Endothelial cell of umbilical vein (primary cell): Measurements from ENCODE around the gene DIS3L2. TPM values are rescaled to one million over a fixed set of nuclear protein-coding genes. Genes with fewer than 3 reads are reported as not detected.
A peak's percentile ranks its signal among the peaks of the same experiment; 100 is the strongest.

Source experiments
- BruUV-seq: library from RNA; stranded (reverse); fragments of 400-500 nt; replicated peaks from 2 replicates; lab custom pipeline; 2021; lab: Mats Ljungman, UMichigan
- CTCF ChIA-PET: fragments of 300-600, 350-600 bp; sonication (Branson Sonifier 250); formaldehyde crosslinking; loops from one replicate; lab custom pipeline; 2021; ENCODE audit warnings: antibody characterized with exemption, inconsistent platforms; lab: Charles Lee
- POLR2A ChIA-PET: fragments of 300-600, 350-600 bp; sonication (Branson Sonifier 250); formaldehyde crosslinking; loops from one replicate; lab custom pipeline; 2021; ENCODE audit warnings: antibody characterized with exemption, inconsistent platforms; lab: Charles Lee
- DNase-seq: peaks from one replicate; pipeline ENCODE4 v3.0.0-alpha.2; 2011; ENCODE audit warnings: low read depth, low spot score
- FAIRE-seq: peaks from 2 replicates; lab custom pipeline; 2011; peaks lifted over from hg19 to GRCh38; lab: Jason Lieb, UNC
- H2AFZ ChIP-seq: 2 replicates; pipeline ENCODE4 v1.6.0; 2012; ENCODE audit warnings: low read depth, low read length, control low read depth, inconsistent platforms
- H3K27ac ChIP-seq: 2 replicates; pipeline ENCODE4 v1.5.1; 2011; ENCODE audit warnings: low read depth, mild to moderate bottlenecking, control low read depth, low read length, moderate library complexity; ENCODE audit not compliant: insufficient read depth
- H3K27me3 ChIP-seq, 2 experiments: 2 replicates each; pipeline versions ENCODE4 v1.6.0 to v1.6.1; 2011; ENCODE audit warnings: low read length in 2 of 2, mixed read lengths in 1 of 2; ENCODE audit not compliant: control insufficient read depth in 2 of 2, insufficient read depth in 2 of 2
- H3K36me3 ChIP-seq, 2 experiments: 2 replicates in 1 of 2; 3 replicates in 1 of 2; pipeline ENCODE4 v1.5.1; 2011; ENCODE audit warnings: low read length in 2 of 2, mild to moderate bottlenecking in 1 of 2, moderate library complexity in 1 of 2; ENCODE audit not compliant: control insufficient read depth in 2 of 2, insufficient read depth in 2 of 2; ENCODE audit errors: extremely low read depth in 1 of 2
- H3K4me1 ChIP-seq: 3 replicates; pipeline ENCODE4 v1.5.1; 2011; ENCODE audit warnings: mild to moderate bottlenecking, low read length; ENCODE audit not compliant: control insufficient read depth, insufficient read depth; ENCODE audit errors: extremely low read depth
- H3K4me2 ChIP-seq: 2 replicates; pipeline ENCODE4 v1.6.1; 2011; ENCODE audit warnings: low read length, control low read depth, mixed read lengths; ENCODE audit not compliant: insufficient read depth
- H3K4me3 ChIP-seq, 3 experiments: fragments of 200-600 bp in 1 of 3; sonication (generic), shearing (Covaris generic) in 1 of 3; replicated peaks in 1 of 3; 2 replicates each; pipeline ENCODE4 v1.5.1; 2011 to 2016; ENCODE audit warnings: control low read depth in 3 of 3, low read length in 3 of 3, mild to moderate bottlenecking in 2 of 3, inconsistent platforms in 1 of 3, low read depth in 1 of 3, moderate library complexity in 1 of 3; ENCODE audit not compliant: insufficient read depth in 1 of 3
- H3K79me2 ChIP-seq: 2 replicates; pipeline ENCODE4 v1.6.0; 2012; ENCODE audit warnings: low read length, inconsistent platforms; ENCODE audit not compliant: control insufficient read depth, insufficient read depth
- H3K9ac ChIP-seq: replicated peaks from 2 replicates; pipeline ENCODE3; 2011; ENCODE audit warnings: low read length, control low read depth; ENCODE audit not compliant: insufficient read depth; ENCODE audit errors: extremely low read depth
- H3K9me1 ChIP-seq: replicated peaks from 3 replicates; pipeline ENCODE4 v1.6.0; 2011; ENCODE audit warnings: mild to moderate bottlenecking, low read length; ENCODE audit not compliant: control insufficient read depth, insufficient read depth; ENCODE audit errors: extremely low read depth
- H3K9me3 ChIP-seq: replicated peaks from 2 replicates; pipeline ENCODE4 v1.5.1; 2012; ENCODE audit warnings: low read length, inconsistent platforms; ENCODE audit not compliant: control insufficient read depth, insufficient read depth
- H4K20me1 ChIP-seq: replicated peaks from 2 replicates; pipeline ENCODE3; 2011; ENCODE audit warnings: mild to moderate bottlenecking, low read length; ENCODE audit not compliant: control insufficient read depth, insufficient read depth; ENCODE audit errors: extremely low read depth
- EZH2 ChIP-seq: IDR thresholded peaks from 2 replicates; pipeline ENCODE4 v1.6.1; 2012; ENCODE audit warnings: borderline replicate concordance, low read depth, mild to moderate bottlenecking, moderate library complexity, low read length, inconsistent platforms; ENCODE audit not compliant: severe bottlenecking
- FOS ChIP-seq: IDR thresholded peaks from 2 replicates; pipeline ENCODE4 v1.6.1; 2011; ENCODE audit warnings: mild to moderate bottlenecking, low read length, moderate library complexity, borderline replicate concordance; ENCODE audit not compliant: insufficient read depth
- GATA2 ChIP-seq: IDR thresholded peaks from 2 replicates; pipeline ENCODE4 v1.7.0; 2011; ENCODE audit warnings: low read depth, mild to moderate bottlenecking, moderate library complexity, mixed read lengths, low read length; ENCODE audit not compliant: insufficient read length, insufficient read depth
- JUN ChIP-seq: IDR thresholded peaks from 2 replicates; pipeline ENCODE4 v1.6.1; 2011; ENCODE audit warnings: borderline replicate concordance, low read depth; ENCODE audit not compliant: insufficient read length, insufficient read depth
- MYC ChIP-seq: IDR thresholded peaks from one replicate; pipeline ENCODE4 v1.6.1; 2011; ENCODE audit warnings: mild to moderate bottlenecking, low read depth, low read length
- POLR2A ChIP-seq: IDR thresholded peaks from 2 replicates; pipeline ENCODE4 v1.6.1; 2012; ENCODE audit warnings: low read depth, mild to moderate bottlenecking, control low read depth, low read length
- POLR2AphosphoS5 ChIP-seq: IDR thresholded peaks from 2 replicates; pipeline ENCODE4 v1.6.1; 2012; ENCODE audit warnings: low read depth, mild to moderate bottlenecking, control low read depth, low read length, moderate library complexity; ENCODE audit not compliant: insufficient read depth
- dilution Hi-C: fragments of 300-500 bp; cut with MboI; formaldehyde crosslinking; loops from one replicate; pipeline ENCODE4 v1.15.0; 2019; ENCODE audit warnings: low sequenced_read_pairs; ENCODE audit not compliant: extremely low pct_ligation_motif_present
- intact Hi-C: fragments of 100-400 bp; cut with micrococcal nuclease; formaldehyde crosslinking; loops from one replicate; pipeline ENCODE4 v1.10.0; 2022
- polyA plus RNA-seq, 4 experiments: library from polyadenylated mRNA; depleted of rRNA in 3 of 4; stranded (reverse) in 3 of 4; unstranded in 1 of 4; fragments of >200 nt; gene quantifications; 2 replicates each; pipeline versions ENCODE4 v1.2.1 to v1.2.3, GENCODE V29; 2011 to 2012; ENCODE audit warnings: missing spikeins in 1 of 4
- total RNA-seq: library from RNA; stranded (reverse); gene quantifications from 2 replicates; pipeline ENCODE4 v1.2.3, GENCODE V29; 2021
- TF ChIP-seq, protein P1 (sequence below), 2 donors: IDR thresholded peaks; 1 replicate in 1 of 2; 2 replicates in 1 of 2; pipeline ENCODE4 v1.5.1; 2011; ENCODE audit warnings: low read length in 2 of 2, mild to moderate bottlenecking in 2 of 2, moderate library complexity in 2 of 2, control low read depth in 1 of 2, inconsistent platforms in 1 of 2, low read depth in 1 of 2; ENCODE audit not compliant: insufficient read depth in 1 of 2; ENCODE audit errors: extremely low read depth in 1 of 2
- TF ChIP-seq, protein P2 (sequence below): IDR thresholded peaks from 2 replicates; pipeline ENCODE4 v1.6.1; 2011; ENCODE audit not compliant: insufficient read depth, insufficient read length

DIS3L2 gene
- total and polyA plus RNA-seq, 2 donors (not counting 3 experiments of a cell fraction or from before 2014, with no cell fraction given), result 14.6 to 31.2 TPM

DNA sequence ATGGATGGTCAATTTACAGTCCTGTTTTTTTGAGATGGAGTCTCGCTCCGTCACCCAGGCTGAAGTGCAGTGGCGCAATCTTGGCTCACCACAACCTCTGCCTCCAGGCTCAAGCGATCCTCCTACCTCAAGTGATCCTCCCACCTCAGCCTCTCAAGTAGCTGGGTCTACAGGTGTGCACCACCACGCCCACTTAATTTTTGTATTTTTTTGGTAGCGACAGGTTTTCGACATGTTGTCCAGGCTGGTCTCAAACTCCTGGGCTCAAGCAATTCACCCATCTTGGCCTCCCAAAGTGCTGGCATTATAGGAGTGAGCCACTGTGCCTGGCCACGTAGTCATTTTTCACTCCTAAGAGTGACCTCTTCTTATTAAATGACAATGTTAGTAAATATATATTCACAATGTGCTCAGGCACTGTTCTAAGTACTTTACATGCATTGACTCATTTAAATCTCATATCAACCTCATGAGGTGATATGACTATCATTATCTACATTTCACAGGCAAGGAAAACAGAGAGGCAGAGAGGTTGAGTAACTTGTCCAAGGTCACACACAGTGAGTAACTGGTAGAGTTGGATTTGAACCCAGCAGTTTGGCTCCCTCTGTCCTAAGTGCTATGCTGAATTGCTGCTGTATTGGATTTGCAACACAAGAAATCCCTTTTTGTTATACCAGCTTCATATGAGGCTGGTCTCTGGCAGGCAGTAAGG is 5.6 kb upstream of the DIS3L2 start:
- Histone ChIP-seq H3K79me2 (no peaks in the 10 kb centered on the region), H3K4me2 (no peak overlapping the region), H3K9me3 (no peaks in the 10 kb centered on the region), H3K4me1 (peaks cover 2% of the 10 kb centered on the region), H3K27me3 (no peaks in the 10 kb centered on the region), H3K9ac (no peak overlapping the region), H3K27ac (no peak overlapping the region), H2AFZ (no peak overlapping the region), H3K4me3 (no peak overlapping the region), H3K36me3 (no peaks in the 10 kb centered on the region), H3K9me1 (no peaks in the 10 kb centered on the region), H4K20me1 (no peaks in the 10 kb centered on the region)
- DNase-seq (no peak), FAIRE-seq (peak; percentile 38)
- ChIA-PET CTCF (no interaction called here), POLR2A (no interaction called here)
- intact Hi-C loops, result no loop called here
- BruUV-seq, result no TSS peak
- dilution Hi-C loops, result no loop called here
- TF ChIP-seq, protein P1, sequence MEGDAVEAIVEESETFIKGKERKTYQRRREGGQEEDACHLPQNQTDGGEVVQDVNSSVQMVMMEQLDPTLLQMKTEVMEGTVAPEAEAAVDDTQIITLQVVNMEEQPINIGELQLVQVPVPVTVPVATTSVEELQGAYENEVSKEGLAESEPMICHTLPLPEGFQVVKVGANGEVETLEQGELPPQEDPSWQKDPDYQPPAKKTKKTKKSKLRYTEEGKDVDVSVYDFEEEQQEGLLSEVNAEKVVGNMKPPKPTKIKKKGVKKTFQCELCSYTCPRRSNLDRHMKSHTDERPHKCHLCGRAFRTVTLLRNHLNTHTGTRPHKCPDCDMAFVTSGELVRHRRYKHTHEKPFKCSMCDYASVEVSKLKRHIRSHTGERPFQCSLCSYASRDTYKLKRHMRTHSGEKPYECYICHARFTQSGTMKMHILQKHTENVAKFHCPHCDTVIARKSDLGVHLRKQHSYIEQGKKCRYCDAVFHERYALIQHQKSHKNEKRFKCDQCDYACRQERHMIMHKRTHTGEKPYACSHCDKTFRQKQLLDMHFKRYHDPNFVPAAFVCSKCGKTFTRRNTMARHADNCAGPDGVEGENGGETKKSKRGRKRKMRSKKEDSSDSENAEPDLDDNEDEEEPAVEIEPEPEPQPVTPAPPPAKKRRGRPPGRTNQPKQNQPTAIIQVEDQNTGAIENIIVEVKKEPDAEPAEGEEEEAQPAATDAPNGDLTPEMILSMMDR (IDR thresholded peaks at IDR 0.05; ENCODE audit: extremely low read depth in 1 of 2, insufficient read depth in 1 of 2, low read depth in 1 of 2, low read length in 2 of 2), result no peak
- TF ChIP-seq JUN (no peak), GATA2 (no peak), POLR2A (no peak), FOS (no peak), MYC (no peak), EZH2 (no peak), POLR2AphosphoS5 (no peak)
- TF ChIP-seq, protein P2, sequence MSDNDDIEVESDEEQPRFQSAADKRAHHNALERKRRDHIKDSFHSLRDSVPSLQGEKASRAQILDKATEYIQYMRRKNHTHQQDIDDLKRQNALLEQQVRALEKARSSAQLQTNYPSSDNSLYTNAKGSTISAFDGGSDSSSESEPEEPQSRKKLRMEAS, result no peak
